GM19467 (cell line): Measurements from ENCODE around the gene MRPS35.

ENCODE experiments used
- ATAC-seq: cut with Tn5 transposase; IDR thresholded peaks from one replicate; pipeline ENCODE4 v1.9.1; 2021; ENCODE audit warnings: mild to moderate bottlenecking, moderate library complexity; ENCODE audit not compliant: unreplicated experiment

Gene MRPS35

DNA sequence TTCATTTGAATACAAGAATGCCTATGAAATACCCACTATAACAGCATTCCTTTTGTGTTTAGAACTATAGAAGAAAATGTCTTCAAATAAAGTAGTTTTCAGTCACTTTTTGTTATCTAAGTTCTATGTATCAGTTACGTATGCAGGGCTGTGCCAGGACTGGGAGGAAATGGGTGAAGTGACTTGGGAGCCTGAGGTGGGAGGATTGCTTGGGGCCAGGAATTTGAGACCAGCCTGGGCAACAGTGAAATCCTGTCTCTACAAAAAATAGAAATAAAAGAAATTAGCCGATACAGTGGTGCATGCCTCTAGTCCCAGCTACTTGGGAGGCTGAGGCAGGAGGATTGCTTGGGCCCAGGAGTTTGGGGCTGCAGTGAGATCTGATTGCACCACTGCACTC lies 92.3 kb downstream of the MRPS35 start:
- no peak for ATAC-seq

DNA sequence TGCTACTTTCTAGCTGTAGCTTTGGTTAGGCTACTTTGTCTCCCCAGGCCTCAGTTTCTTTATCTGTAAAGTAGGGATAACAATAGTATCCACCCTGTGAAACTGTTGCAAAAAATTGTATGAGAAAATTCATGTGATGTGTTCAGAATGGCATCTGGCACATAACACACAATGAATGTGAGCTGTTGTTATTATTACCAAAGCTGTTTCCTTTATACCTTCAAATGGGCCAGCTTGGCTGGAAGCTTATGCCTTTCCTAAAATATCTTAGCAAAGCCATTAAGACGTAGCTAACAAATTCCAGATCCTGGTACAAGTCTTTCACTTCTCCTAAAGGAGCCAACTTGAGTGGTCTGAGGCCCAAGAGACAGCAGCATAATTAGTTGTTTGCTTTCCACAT lies 94.6 kb downstream of the MRPS35 start:
- no peak for ATAC-seq
